Measurements from ENCODE around the gene TRIP13. TPM values are rescaled to one million over a fixed set of nuclear protein-coding genes. Genes with fewer than 3 reads are reported as not detected.

TRIP13 gene
- total and polyA plus RNA-seq, 2 of the 13 experiments (the other 11 are each of a cell fraction or from before 2014, with no cell fraction given), result 13.5 to 33.0 TPM

DNA sequence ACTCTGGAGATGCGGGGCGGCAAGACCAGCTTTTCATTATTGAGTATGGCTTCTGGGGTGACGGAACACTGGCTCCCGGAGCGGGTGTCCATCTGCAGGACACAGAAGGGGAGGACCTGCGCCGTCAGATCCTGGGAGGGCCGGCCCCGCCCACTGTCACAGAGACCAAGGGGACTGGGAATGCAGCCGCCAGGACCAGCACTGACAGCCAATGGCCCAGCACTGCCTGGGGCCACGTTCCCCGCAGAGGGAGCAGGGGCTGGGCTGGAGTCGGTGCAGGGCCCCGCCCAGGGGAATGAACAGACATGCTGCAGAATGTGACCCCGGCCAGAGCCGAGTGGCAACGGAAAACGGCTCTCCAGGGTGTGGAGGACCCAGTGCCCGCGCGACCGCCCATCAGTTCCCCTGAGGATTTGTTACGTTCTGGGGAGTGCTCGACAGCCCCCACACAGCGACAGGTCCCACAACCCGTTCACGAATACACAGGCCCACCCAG is 42.1 kb upstream of the TRIP13 start, which contains the start of gene ZDHHC11 (continued):
- no peak for TF ChIP-seq ZBTB3 (CRISPR knock-in tag; IDR thresholded peaks at IDR 0.05; ENCODE audit: borderline replicate concordance, low read depth)
- TF ChIP-seq, protein P1, sequence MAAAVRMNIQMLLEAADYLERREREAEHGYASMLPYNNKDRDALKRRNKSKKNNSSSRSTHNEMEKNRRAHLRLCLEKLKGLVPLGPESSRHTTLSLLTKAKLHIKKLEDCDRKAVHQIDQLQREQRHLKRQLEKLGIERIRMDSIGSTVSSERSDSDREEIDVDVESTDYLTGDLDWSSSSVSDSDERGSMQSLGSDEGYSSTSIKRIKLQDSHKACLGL (CRISPR knock-in tag; IDR thresholded peaks at IDR 0.05), result 0 out of 2 replicates have a peak, but pooled peaks have one; percentile 37
- TF ChIP-seq, protein P2, sequence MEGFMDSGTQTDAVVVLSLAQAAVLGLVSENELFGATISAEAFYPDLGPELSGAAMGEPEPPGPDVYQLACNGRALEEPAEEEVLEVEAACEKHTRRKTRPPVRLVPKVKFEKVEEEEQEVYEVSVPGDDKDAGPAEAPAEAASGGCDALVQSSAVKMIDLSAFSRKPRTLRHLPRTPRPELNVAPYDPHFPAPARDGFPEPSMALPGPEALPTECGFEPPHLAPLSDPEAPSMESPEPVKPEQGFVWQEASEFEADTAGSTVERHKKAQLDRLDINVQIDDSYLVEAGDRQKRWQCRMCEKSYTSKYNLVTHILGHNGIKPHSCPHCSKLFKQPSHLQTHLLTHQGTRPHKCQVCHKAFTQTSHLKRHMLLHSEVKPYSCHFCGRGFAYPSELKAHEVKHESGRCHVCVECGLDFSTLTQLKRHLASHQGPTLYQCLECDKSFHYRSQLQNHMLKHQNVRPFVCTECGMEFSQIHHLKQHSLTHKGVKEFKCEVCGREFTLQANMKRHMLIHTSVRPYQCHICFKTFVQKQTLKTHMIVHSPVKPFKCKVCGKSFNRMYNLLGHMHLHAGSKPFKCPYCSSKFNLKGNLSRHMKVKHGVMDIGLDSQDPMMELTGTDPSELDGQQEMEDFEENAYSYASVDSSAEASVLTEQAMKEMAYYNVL (CRISPR knock-in tag; IDR thresholded peaks at IDR 0.05; ENCODE audit: borderline replicate concordance), result no peak
- TF ChIP-seq, protein P3, sequence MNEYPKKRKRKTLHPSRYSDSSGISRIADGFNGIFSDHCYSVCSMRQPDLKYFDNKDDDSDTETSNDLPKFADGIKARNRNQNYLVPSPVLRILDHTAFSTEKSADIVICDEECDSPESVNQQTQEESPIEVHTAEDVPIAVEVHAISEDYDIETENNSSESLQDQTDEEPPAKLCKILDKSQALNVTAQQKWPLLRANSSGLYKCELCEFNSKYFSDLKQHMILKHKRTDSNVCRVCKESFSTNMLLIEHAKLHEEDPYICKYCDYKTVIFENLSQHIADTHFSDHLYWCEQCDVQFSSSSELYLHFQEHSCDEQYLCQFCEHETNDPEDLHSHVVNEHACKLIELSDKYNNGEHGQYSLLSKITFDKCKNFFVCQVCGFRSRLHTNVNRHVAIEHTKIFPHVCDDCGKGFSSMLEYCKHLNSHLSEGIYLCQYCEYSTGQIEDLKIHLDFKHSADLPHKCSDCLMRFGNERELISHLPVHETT (CRISPR knock-in tag; conservative IDR thresholded peaks at IDR 0.05), result no peak
- no peak for TF ChIP-seq ELF4 (CRISPR knock-in tag; IDR thresholded peaks at IDR 0.05; ENCODE audit: borderline replicate concordance)
- TF ChIP-seq, protein P4, sequence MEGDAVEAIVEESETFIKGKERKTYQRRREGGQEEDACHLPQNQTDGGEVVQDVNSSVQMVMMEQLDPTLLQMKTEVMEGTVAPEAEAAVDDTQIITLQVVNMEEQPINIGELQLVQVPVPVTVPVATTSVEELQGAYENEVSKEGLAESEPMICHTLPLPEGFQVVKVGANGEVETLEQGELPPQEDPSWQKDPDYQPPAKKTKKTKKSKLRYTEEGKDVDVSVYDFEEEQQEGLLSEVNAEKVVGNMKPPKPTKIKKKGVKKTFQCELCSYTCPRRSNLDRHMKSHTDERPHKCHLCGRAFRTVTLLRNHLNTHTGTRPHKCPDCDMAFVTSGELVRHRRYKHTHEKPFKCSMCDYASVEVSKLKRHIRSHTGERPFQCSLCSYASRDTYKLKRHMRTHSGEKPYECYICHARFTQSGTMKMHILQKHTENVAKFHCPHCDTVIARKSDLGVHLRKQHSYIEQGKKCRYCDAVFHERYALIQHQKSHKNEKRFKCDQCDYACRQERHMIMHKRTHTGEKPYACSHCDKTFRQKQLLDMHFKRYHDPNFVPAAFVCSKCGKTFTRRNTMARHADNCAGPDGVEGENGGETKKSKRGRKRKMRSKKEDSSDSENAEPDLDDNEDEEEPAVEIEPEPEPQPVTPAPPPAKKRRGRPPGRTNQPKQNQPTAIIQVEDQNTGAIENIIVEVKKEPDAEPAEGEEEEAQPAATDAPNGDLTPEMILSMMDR (CRISPR knock-in tag; IDR thresholded peaks at IDR 0.05), result peak; percentile 38; the same call in 1 of the 2 replicates
- peak; percentile 37 for TF ChIP-seq HNRNPLL (IDR thresholded peaks at IDR 0.05; ENCODE audit: low read depth, low read length, poor library complexity, severe bottlenecking)
- TF ChIP-seq, protein P5, sequence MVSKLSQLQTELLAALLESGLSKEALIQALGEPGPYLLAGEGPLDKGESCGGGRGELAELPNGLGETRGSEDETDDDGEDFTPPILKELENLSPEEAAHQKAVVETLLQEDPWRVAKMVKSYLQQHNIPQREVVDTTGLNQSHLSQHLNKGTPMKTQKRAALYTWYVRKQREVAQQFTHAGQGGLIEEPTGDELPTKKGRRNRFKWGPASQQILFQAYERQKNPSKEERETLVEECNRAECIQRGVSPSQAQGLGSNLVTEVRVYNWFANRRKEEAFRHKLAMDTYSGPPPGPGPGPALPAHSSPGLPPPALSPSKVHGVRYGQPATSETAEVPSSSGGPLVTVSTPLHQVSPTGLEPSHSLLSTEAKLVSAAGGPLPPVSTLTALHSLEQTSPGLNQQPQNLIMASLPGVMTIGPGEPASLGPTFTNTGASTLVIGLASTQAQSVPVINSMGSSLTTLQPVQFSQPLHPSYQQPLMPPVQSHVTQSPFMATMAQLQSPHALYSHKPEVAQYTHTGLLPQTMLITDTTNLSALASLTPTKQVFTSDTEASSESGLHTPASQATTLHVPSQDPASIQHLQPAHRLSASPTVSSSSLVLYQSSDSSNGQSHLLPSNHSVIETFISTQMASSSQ (IDR thresholded peaks at IDR 0.05; ENCODE audit: low read depth), result no peak
- TF ChIP-seq, protein P5 (CRISPR knock-in tag; IDR thresholded peaks at IDR 0.05; ENCODE audit: borderline replicate concordance), result no peak
- no peak for TF ChIP-seq SOX6 (IDR thresholded peaks at IDR 0.05)
- 0 out of 2 replicates have a peak, but pooled peaks have one; percentile 18 for TF ChIP-seq SOX6 (CRISPR knock-in tag; IDR thresholded peaks at IDR 0.05)
- TF ChIP-seq HOXA9 (CRISPR knock-in tag; IDR thresholded peaks at IDR 0.05; ENCODE audit: borderline replicate concordance), result peak; percentile 55; the same call in 1 of the 2 replicates
- peak; percentile 48 for TF ChIP-seq ZNF883 (CRISPR knock-in tag; IDR thresholded peaks at IDR 0.05; ENCODE audit: not compliant biosample characterization)
- TF ChIP-seq TGIF2 (CRISPR knock-in tag; IDR thresholded peaks at IDR 0.05), result peak; percentile 30; the same call in 1 of the 2 replicates
- TF ChIP-seq HHEX (CRISPR knock-in tag; IDR thresholded peaks at IDR 0.05), result no peak
- peak; percentile 36; the same call in 1 of the 2 replicates for TF ChIP-seq KAT8 (CRISPR knock-in tag; IDR thresholded peaks at IDR 0.05)
- TF ChIP-seq DR1 (CRISPR knock-in tag; IDR thresholded peaks at IDR 0.05), result 0 out of 2 replicates have a peak, but pooled peaks have one; percentile 51
- 0 out of 2 replicates have a peak, but pooled peaks have one; percentile 52 for TF ChIP-seq ZNF33B (CRISPR knock-in tag; IDR thresholded peaks at IDR 0.05)

Data from HepG2 (cell line).